HG03442 (cell line): ENCODE results near the gene BTBD2.

ENCODE experiments used
- ATAC-seq: cut with Tn5 transposase; IDR thresholded peaks from one replicate; pipeline ENCODE4 v1.9.1; 2021; ENCODE audit warnings: mild to moderate bottlenecking, moderate library complexity; ENCODE audit not compliant: unreplicated experiment

The BTBD2 gene

DNA sequence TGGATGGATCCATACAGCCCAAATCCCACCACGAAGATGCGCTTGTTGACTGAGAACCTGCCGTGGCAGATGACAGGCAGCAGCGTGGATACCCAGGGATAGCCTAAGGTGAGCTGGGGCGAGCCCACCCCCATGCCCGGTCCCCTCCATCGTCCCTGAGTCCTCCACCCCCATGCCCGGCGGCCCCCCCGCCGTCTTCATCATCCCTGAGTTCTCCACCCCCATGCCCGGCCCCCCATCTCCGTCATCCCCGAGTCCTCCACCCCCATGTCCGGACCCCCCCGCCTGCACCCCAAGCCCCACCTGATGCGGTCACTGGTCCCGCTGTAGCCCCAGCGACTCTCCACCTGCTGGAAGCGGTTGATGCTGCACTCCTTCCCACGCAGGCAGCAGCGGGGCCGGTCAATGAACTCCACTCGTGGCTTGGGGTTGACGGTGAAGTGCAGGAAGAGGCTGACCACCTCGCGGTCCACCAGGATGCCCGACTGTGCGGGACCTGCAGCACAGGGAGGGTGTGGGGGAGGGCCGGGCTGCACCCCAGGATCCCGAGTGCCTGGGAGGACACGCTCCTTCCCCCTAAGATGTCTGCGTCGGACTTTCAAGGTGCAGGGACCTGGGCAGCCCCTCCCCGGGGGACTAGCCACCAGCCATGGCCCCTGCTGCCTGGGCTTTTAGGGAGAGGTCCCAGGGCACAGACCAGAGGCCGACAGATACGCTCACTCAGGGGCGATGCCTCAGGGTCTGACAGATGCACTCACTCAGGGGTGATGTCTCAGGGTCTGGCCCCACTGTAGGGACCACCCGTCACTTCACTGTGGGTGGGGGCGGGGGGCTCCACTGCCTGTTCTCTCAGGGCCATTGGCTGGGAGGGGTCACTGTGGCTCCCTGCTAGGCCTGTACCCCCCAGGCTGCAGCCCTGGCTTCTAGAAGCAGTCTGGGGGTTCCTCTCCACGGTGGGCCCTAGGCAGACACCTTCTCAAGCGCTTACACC, 28.0 kb downstream of the BTBD2 start:
- ATAC-seq = no peak

DNA sequence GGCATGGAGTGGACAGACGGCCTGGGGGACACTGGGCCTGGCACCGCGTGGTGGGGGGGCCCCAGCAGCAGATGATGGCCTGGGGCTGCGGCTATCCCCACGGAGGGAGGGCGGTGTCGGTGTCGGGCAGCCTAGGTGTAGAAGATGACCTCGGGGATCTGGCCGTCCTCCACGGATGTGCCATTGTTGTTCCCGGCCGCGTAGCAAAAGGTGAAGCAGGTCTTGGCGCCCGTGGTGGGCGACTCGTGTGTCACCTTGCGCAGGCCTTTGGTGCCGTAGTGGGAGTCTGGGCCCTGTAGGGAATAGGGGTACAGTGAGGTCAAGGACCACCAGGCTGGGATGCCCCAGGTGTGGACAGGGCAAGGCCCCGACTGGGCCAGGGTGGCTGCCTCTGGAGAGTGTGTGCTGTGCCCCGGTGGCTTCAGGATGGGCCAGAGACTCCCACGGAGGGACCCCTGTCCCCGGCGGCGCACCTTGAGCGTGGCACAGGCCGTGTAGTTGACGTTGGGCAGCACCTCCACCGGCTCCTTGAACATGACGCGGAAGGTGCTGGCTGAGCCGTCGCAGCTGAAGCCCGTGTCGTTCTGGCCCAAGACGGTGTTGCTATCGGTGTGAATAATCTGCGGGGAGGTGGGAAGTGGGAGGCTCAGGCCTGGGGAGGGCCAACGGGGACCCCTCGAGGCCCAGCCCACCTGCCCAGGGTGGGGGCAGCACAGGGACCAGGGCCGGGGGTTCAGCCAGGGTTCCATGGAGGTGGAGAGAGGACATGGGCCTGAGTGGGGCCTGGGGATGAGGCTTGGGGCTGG, 29.0 kb downstream of the BTBD2 start:
- ATAC-seq = no peak

DNA sequence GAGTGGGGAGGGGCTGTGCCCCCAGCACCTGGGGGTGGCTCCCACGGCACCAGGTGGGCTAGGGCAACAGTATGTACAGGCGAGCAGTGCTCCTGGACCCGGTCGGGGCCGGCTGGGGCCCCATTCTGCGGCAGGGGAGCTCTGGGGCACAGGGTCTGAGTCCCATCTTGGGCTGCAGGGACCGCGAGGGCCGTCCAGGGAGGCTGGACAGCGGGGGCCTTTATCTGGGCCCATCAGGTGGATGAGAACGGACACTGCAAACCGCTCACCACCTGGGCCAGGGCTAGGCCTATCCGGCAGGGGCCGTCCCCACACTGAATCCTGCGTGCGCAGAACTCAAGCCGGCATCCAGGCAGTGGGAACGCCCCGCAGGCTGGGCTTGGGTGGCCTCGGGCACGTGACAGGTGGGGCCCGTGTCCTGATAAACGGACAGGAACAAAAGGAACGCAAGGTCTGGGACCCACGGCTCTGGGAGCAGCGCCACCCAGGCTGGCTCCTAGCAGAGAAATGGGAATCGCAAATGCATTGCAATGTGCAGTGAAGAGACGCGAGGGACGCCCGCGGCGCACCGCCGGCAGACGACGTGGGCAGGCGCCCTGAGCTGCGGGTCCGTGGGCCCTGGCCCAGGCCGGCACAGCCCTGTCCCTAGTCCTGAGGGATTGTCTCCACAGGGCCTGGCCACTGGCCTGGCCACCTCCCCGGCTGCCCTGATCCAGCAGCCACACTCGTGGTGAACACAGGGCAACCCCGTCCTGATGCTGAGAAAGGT, 29.7 kb downstream of the BTBD2 start:
- ATAC-seq = no peak

DNA sequence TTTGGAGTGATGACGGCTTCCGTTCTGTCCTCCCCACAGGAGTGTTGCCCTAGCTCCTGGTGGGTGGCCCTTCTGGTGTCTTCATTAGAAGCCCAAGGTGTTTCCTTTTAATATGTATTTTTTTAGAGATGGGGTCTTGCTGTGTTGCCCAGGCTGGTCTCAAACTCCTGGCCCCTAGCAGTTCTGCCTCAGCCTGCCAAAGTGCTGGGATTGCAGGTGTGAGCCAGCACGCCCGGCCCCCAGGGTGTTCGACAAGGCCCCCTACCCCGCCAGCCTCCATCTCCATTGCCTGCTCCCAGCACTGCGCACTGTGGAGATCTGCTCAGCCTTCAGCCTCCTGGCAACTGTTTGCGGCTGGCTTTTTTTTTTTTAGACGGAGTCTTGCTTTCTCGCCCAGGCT, 31.2 kb downstream of the BTBD2 start:
- no peak for ATAC-seq

DNA sequence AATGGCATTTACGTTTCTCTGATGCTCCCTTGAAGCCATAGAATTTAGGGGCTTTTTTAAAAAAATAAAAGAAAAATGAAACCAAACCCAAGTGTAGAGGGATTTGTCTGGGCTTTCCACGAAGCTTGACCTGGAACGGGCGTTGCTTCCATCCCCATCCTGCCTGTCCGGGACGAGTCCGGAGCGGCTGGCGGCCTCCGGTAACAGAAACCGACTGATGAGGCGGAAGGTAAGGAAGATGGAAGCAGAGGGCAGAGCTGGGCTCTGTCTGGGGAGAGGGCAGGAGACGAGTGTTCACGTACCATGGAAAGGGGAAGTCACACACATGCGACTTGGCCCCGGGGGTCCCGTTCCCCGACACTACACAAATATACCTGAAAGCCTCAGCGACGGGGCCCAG, 34.3 kb downstream of the BTBD2 start:
- ATAC-seq = no peak

DNA sequence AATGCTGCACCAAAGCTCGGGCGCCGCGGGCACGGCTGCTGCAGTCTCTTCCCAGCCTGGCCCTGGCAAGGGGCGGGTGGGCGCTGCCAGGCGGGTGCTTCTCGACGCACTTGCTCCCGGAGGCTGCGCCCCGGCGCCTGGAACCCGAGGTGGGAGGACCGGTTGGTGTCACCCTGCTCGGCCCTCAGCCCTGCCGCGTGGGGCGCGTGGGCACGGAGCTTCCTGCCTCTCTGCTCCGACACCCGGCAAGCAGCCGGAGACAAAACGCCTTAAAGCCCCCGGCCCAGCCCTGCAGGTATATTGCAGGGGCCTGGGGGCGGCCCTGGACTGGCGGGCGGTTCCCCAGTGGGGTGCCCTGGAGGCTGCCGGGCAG, 34.7 kb downstream of the BTBD2 start:
- ATAC-seq = no peak

DNA sequence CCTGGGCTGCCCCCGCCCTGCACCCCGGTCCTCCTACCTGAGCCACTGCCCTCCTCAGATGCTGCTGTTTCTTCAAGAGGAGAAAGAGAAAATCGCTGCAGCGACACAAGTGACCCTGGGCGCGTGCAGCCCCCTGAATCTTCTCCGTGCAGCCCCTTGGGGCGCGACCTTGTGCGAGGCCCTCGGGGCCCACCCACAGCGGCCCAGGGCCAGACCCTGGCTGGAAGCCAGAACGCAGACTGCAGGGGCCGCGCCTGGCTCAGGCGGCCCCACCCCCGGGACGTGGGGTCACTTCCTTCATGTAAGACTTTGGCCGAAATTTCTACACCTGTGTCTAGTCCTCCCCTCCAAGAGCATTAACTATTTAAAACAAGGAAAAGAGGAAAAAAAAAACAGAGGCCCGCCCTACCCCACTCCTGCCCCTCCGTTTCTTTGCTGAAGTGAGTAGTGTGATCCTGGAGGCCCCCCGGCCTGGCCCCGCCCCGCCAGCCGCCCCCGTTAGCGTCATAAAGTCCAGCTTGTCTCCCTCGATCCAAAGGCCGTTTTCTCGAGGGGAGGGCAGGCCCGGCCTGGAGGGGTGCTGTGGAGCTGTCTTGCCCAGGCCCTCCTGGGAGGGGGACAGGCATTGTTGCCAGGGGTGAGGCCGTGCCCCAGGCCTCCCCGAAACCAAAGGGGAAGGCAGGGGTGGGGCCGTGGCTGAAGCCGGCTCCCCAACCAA, 35.3 kb downstream of the BTBD2 start:
- no peak for ATAC-seq

DNA sequence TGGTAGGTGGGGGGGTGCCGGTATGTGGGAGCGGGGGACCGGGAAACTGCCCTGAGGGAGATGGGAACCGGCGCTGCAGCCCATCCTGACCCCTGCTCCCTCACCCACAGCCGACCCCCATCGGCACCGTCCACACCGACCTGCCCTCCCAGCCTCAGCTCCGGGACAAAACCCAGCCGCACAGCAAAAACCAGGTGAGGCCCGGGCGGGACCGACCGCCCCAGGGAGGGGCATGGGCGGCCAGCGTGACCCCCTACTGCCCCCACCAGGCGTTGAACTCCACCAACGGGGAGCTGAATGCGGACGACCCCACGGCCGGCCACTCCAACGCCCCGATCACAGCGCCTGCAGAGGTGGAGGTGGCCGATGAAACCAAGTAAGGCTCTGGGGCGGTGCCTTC, 35.9 kb downstream of the BTBD2 start:
- ATAC-seq = no peak

DNA sequence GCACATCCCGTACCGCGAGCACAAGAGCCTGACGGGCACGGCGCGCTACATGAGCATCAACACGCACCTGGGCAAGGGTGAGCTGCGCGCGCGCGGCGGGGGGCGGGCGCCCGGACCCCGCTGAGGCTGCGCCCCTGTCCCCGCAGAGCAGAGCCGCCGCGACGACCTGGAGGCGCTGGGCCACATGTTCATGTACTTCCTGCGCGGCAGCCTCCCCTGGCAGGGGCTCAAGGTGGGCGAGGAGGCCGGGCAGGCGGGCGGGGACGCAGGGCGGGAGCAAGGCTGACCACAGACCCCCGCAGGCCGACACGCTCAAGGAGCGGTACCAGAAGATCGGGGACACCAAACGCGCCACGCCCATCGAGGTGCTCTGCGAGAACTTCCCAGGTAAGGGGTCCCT, 36.5 kb downstream of the BTBD2 start:
- no peak for ATAC-seq

DNA sequence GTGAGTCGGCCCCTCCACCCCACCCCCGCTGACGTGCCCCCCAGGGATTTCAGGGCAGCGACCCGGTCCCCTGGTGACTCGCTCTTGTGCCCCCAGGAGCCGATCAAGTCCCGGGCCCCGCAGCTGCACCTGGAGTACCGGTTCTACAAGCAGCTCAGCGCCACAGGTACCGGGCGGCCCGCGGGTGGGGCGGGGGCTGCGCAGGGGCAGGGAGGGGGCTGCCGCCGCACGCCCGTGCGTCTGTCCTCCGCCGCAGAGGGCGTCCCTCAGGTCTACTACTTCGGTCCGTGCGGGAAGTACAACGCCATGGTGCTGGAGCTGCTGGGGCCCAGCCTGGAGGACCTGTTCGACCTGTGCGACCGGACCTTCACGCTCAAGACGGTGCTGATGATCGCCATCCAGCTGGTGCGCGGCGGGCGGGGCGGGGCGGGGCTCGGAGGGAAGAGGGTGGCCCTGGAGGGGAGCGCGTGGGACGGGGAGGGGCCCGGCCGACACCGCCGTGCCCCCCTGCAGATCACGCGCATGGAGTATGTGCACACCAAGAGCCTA, 37.1 kb downstream of the BTBD2 start:
- no peak for ATAC-seq

DNA sequence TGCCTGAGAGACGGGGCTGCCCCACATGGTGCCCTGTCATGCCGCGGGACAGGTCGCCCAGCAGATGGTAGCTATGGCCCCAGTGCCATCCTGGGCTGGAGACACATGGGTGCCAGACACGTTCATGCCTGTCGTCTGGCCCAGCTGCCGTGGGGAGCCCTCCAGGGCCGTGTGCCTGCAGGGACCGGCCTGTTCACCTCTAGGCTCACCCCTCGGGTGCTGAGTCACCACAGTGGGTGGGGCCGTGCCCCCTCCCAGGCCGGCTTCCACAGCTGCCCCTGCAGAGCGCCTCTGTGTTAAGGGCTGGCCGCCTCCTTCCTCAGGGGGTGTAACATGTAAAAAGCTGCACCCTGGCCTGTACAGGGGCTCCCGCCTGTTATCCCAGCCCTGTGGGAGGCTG, 38.4 kb downstream of the BTBD2 start:
- ATAC-seq = no peak

DNA sequence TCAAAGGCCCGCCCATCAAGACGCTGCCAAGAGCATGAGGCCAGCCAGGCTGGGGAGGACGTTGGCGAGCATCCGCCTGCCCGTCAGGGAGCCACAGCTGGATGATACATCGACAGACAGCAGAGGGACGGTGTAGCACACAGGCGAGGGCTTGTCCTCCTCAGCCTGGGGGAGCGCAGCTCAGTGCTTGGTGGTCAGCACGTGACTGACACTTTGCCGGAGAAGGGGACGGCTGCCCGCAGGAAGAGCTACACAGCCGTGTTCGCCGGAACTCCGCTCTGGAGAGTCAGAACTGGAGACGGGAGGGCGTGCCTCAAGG, 40.4 kb downstream of the BTBD2 start:
- ATAC-seq = no peak

DNA sequence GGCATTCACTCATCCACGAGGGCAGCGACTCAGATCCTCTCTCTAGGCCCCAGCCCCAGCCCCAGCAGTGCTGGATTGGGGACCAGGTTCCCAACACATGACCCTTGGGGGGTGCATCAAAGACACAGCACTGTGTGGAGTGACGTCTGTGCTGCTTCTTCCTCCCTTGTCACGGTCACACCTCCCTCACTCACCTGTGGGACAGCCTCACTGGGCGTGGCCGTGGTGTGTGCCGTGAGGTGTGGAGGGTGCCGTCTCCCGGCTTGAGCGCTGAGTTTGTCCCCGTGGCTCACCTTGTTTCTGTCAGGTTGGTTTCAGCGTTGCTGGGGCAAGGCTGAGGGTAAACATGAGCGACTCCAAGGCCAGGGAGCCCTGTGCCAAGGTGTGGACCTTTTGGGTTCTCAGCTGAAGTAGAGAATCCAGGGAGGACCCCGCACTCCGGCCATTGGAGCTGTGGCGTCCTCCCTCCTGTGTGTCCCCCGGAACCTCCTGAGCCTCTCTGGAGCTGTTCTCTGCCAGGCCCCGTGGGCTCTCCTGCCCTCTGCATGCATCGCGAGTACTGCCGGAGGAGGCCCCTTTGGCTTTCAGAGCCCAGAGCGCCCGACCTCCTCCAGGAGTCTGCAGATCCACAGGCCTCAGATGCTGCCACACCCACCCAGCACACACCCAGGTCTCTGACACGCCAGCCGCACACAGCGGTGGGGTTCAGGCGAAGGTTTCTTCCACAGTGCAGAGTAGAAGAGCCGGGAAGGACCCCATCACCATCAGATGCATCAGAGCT, 40.9 kb downstream of the BTBD2 start:
- no peak for ATAC-seq

DNA sequence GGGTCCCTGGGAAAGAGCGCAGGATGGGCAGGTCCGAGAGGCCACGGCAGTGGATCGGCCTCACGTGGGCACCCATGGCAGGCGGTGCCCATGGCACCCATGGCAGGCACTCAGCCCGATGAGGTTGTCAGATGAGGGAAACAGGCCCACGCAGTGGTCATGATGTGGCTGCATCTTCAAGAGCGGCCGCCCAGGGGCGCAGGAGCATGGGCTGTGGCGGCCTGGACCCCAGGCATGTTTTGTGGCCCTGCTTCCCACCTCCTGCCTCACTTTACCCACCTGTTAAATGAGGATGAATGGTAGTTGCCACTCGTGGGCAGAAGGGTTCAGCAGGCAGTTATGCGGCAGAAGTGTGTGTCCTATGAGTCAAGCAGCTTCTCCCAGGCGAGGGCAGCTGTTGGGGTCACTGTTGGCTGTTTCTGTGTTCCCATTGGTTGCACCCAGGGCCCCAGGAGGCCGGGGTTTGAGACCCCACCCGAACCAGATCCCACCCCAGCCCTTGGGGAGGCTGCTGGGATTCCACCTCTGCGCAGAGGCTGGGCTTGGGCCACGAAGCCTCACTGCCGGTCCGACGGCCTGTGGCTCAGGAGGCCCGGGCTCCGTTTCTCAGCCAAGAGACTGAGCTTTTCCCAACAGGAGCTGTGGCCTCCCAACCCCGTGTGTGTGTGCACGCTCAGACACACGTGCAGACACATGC, 44.6 kb downstream of the BTBD2 start:
- no peak for ATAC-seq

DNA sequence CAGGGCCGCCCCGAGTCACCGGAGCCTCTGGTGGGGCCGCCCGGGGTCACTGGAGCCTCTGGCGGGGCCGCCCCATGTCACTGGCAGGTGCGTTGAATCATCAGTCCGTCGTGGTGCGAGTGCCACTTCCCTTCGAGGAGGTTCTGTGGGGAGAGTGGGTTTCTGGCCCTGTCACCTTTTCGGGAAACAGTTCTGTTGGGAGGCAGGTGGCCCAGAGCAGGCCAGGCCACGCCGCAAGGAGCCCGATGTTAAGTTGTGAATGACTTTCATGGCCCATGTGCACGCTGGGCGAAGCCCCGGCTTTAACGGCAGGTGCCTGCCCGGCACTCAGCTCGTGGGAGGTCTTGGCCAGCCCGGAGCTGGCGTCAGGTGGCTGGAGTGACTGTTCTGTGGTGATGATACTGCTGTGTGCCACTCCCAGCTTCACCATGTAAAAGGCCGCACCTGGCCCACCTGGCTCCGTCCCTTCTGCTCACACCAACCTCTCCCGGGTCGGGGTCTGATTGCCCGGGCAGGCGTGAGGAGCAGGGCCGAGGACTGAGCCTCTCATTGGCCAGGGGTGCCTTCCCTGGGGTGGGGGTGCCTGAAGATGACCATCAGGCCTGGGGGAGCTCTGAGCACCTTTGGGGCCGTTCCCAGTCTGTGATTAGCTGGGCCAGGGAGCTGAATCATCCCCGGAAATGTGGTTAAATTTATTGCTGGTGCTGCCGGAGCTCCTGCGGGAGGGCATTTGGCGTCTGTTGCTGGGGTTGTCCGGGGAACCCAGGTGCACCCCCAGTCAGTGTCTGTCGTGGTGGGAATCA, 45.3 kb downstream of the BTBD2 start:
- no peak for ATAC-seq

DNA sequence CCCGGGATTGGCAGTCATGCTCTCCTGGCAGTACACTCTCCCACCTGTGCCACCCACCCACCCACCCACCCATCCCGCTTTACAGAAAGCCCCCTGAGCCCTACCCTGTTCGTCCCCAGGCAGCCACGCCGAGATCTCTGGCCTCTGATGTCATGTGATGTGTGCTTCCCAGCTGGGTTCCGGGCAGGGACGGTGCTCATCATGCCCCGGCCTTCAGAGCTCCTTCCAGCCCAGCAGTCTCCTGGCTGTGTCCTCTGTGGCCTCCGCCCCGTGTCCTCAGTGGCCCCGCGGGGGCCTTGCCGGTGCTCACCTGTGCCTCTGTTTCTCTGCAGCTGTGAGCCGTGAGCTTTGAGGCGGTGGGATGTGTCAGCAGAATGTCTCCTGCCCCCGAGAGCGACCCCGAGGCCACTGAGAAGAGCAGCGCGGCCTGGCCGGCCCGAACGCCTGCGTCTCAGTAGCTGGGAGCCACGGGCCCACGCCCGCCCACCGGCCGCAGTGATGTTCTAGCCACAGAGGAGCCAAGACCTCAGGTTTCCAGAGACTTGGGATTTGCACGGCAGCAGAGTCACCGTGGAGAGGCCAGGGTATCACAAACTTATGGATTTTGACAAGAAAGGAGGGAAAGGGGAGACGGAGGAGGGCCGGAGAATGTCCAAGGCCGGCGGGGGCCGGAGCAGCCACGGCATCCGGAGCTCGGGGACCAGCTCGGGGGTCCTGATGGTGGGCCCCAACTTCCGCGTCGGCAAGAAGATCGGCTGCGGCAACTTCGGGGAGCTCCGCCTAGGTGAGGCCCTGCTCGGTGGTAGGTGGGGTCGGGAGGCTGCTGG, 46.1 kb downstream of the BTBD2 start:
- no peak for ATAC-seq
